Esophagus squamous epithelium (tissue), 5 donors: ENCODE results near the gene MFSD12. TPM values are rescaled to one million over a fixed set of nuclear protein-coding genes. Genes with fewer than 3 reads are reported as not detected.

ENCODE experiments used
- DNase-seq: peaks from one replicate; lab custom pipeline; 2025; lab: John Stamatoyannopoulos, UW
- H3K27ac ChIP-seq, 4 donors: fragments of 200-600 bp; sonication (generic); one replicate each; pipeline ENCODE4 v1.5.1; 2016 to 2019; ENCODE audit warnings: mild to moderate bottlenecking in 1 of 4
- H3K27me3 ChIP-seq, 4 donors: fragments of 200-600 bp; sonication (generic); 1 replicate in 3 of 4; 2 replicates in 1 of 4; pipeline versions ENCODE4 v1.5.1 to v1.6.0; 2017 to 2021; ENCODE audit warnings: antibody characterized with exemption in 1 of 4
- H3K36me3 ChIP-seq, 3 donors: fragments of 200-600 bp; sonication (generic); one replicate each; pipeline ENCODE4 v1.5.1; 2016 to 2019
- H3K4me1 ChIP-seq, 3 donors: fragments of 200-600 bp; sonication (generic); one replicate each; pipeline ENCODE4 v1.5.1; 2017 to 2019
- H3K4me3 ChIP-seq, 4 donors: fragments of 200-600 bp; sonication (generic); 1 replicate in 3 of 4; 2 replicates in 1 of 4; pipeline ENCODE4 v1.5.1; 2016 to 2019; ENCODE audit warnings: mild to moderate bottlenecking in 2 of 4, moderate library complexity in 1 of 4
- H3K9me3 ChIP-seq, 3 donors: fragments of 200-600 bp; sonication (generic); one replicate each; pipeline ENCODE4 v1.5.1; 2016 to 2019
- CTCF ChIP-seq, 6 experiments: fragments of 450-650 bp in 4 of 6; fragments of 200-600 bp in 2 of 6; sonication (generic) in 2 of 6; IDR thresholded peaks; one replicate each; pipeline ENCODE4 v1.5.1; 2016 to 2019; ENCODE audit warnings: antibody characterized with exemption in 6 of 6, mild to moderate bottlenecking in 4 of 6, moderate library complexity in 4 of 6
- POLR2A ChIP-seq, 4 donors: fragments of 450-650 bp; IDR thresholded peaks; one replicate each; pipeline ENCODE4 v1.6.1; 2017; ENCODE audit warnings: antibody characterized with exemption in 4 of 4, mild to moderate bottlenecking in 4 of 4, moderate library complexity in 3 of 4
- WGBS, 2 donors: methylation state at CpG; one replicate each; pipeline ENCODE4 v1.1.5; 2018; 5-methylcytosine and 5-hydroxymethylcytosine counted together
- intact Hi-C: fragments of 100-400 bp; cut with DNase I; formaldehyde crosslinking; loops from one replicate; pipeline ENCODE4 v1.15.0; 2022
- total RNA-seq, 4 donors: library from RNA; depleted of rRNA; stranded (reverse); fragments of >200 nt; gene quantifications; one replicate each; pipeline ENCODE4 v1.1.0, GENCODE V29; 2016
- donor health status: DM: yes; HTN: yes; CAD: no.

The MFSD12 gene
- total RNA-seq, 4 donors from 2014 or later = 22.5 to 50.4 (median 37.3) TPM

DNA sequence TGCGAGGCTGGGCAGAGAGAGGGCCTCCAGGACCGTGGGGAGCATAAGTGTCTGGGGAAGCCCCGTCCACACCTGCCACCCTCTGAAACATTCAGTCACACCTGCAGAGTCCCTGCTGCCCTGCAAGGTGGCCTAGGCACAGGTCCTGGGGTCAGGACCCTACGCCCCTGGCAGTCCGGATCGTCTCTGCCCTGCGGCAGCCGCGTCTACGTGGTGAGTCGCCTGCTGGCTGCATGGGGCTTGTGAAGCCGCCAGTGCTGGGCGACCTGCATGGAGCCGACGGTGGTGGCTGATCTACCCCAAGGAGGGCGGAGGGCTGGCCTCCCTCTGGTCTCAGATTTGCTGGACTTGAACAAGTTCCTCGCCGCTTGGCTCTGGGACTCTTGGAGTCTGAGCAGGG, 38.3 kb downstream of the MFSD12 start:
- intact Hi-C loops = no loop called here
- Histone ChIP-seq H3K36me3 (peaks cover 5 to 58% (median 12%) of the 10 kb centered on the region in 3 donors), H3K27me3 (no peaks in the 10 kb centered on the region), H3K4me1 (peaks cover 7 to 85% (median 17%) of the 10 kb centered on the region in 3 donors), H3K4me3 (no peak overlapping the region), H3K27ac (no peak overlapping the region), H3K9me3 (no peaks in the 10 kb centered on the region)
- no peak for DNase-seq
- WGBS, 2 donors = 80 to 100% methylated on average over 3 to 14 of the region's 18 CpGs
- TF ChIP-seq POLR2A (IDR thresholded peaks at IDR 0.05) = no peak
- TF ChIP-seq CTCF (IDR thresholded peaks at IDR 0.05) = no peak

- no peaks in the 10 kb centered on the region for H3K27me3 ChIP-seq
- intact Hi-C loops = no loop called here
- 86% methylated on average over 2 of the region's 2 CpGs; no CpG with 5 or more reads in 1 of the 2 donors for WGBS, 2 donors
- DNase-seq = no peak
- H3K27ac ChIP-seq = no peak overlapping the region
- peaks cover 3 to 55% (median 9%) of the 10 kb centered on the region in 3 donors for H3K36me3 ChIP-seq
- H3K4me3 ChIP-seq = no peak overlapping the region
- TF ChIP-seq CTCF (IDR thresholded peaks at IDR 0.05) = no peak
- TF ChIP-seq POLR2A (IDR thresholded peaks at IDR 0.05) = no peak
- peaks cover 7 to 89% (median 17%) of the 10 kb centered on the region in 3 donors for H3K4me1 ChIP-seq
- H3K9me3 ChIP-seq = no peaks in the 10 kb centered on the region
These were observed 38.7 kb downstream of the MFSD12 start for GRCh38 chr19:3518659-3519058.

GRCh38 chr19:3518255-3518654, 39.1 kb downstream of the MFSD12 start:
- no peak for DNase-seq
- H3K36me3 ChIP-seq = peaks cover 0 to 53% (median 5%) of the 10 kb centered on the region in 3 donors
- no peak overlapping the region for H3K27ac ChIP-seq
- H3K27me3 ChIP-seq = no peaks in the 10 kb centered on the region
- H3K4me1 ChIP-seq = peaks cover 7 to 93% (median 17%) of the 10 kb centered on the region in 3 donors
- intact Hi-C loops = no loop called here
- no peak overlapping the region for H3K4me3 ChIP-seq
- TF ChIP-seq POLR2A (IDR thresholded peaks at IDR 0.05) = no peak
- no peak for TF ChIP-seq CTCF (IDR thresholded peaks at IDR 0.05)
- WGBS, 2 donors = 67 to 77% methylated on average over 3 to 5 of the region's 10 CpGs
- H3K9me3 ChIP-seq = no peaks in the 10 kb centered on the region

GRCh38 chr19:3517638-3518037, 39.7 kb downstream of the MFSD12 start:
- no peak for DNase-seq
- Histone ChIP-seq H3K36me3 (peaks cover 0 to 51% (median 0%) of the 10 kb centered on the region in 3 donors), H3K27me3 (no peaks in the 10 kb centered on the region), H3K4me1 (peaks cover 7 to 98% (median 20%) of the 10 kb centered on the region in 3 donors), H3K9me3 (no peaks in the 10 kb centered on the region), H3K27ac (peak overlapping the region in 1 of 4 donors; percentile 16), H3K4me3 (no peak overlapping the region)
- TF ChIP-seq CTCF (IDR thresholded peaks at IDR 0.05) = no peak
- TF ChIP-seq POLR2A (IDR thresholded peaks at IDR 0.05) = no peak
- 90 to 92% methylated on average over 2 of the region's 2 CpGs for WGBS, 2 donors
- intact Hi-C loops = no loop called here

- Histone ChIP-seq H3K27ac (peak overlapping the region in 2 of 4 donors; percentile 11 to 22), H3K36me3 (peaks cover 0 to 51% (median 0%) of the 10 kb centered on the region in 3 donors), H3K4me1 (peaks cover 7 to 96% (median 20%) of the 10 kb centered on the region in 3 donors), H3K9me3 (no peaks in the 10 kb centered on the region), H3K27me3 (no peaks in the 10 kb centered on the region), H3K4me3 (no peak overlapping the region)
- DNase-seq = no peak
- TF ChIP-seq POLR2A (IDR thresholded peaks at IDR 0.05) (no peak), CTCF (IDR thresholded peaks at IDR 0.05) (no peak)
- intact Hi-C loops = no loop called here
- WGBS, 2 donors = no CpG with 5 or more reads among the region's 15 CpGs
These were observed 40.6 kb downstream of the MFSD12 start for GRCh38 chr19:3516675-3517207.
